GM12878 (cell line): ENCODE results near the gene RASGRP3.

Experiments used
- FOXK2 ChIP-seq: fragments of 450-650 bp; IDR thresholded peaks from 2 replicates; pipeline ENCODE4 v1.6.1; 2017; ENCODE audit warnings: mild to moderate bottlenecking, moderate library complexity
- JUNB ChIP-seq: IDR thresholded peaks from 2 replicates; pipeline ENCODE4 v1.6.1; 2016; ENCODE audit warnings: antibody characterized with exemption, mild to moderate bottlenecking
- TF ChIP-seq, protein P1 (sequence below), 3 experiments: IDR thresholded peaks in 2 of 3; conservative IDR thresholded peaks in 1 of 3; 2 replicates each; pipeline ENCODE4 v1.5.1; 2011; ENCODE audit warnings: low read depth in 3 of 3, low read length in 3 of 3, mild to moderate bottlenecking in 3 of 3, control low read depth in 2 of 3, moderate library complexity in 2 of 3, inconsistent platforms in 1 of 3, mixed read lengths in 1 of 3; ENCODE audit not compliant: control insufficient read depth in 2 of 3, insufficient read depth in 1 of 3; ENCODE audit errors: extremely low read depth in 1 of 3

DNA sequence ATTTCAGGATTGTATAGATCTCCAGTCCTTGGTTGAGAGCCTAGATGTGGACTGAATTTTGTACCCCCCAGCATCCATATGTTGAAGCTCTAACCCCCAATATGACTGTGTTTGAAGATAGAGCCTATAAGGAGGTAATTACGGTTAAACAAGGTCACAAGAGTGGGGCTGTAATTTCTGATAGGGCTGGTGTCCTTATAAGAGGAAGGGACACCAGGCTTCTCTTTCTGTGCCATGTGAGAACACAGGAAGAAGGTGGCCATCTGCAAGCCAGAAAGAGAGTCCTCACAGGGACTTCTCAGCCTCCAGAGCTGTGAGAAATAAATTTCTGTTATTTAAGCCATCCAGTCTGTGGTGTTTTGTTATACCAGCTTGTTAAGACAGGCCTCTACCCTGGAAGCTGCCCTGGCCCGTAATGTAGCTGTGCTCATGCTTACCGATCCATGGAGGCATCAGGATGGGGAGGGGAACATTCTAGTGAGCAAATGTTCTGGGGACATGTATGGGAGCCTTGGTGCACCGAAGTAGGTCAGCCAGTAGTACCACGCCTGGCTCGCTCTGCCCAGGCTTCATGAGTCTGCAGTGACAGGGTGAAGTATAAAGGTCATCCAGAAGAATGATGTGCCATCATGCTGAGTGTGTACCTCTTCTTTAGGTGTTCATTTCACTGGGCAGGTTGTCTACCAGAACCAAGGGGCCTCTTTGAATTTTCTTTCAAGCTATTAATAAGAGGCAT, 16.1 kb downstream of the RASGRP3 start:
- TF ChIP-seq FOXK2 (no peak), JUNB (no peak)
- TF ChIP-seq, protein P1, sequence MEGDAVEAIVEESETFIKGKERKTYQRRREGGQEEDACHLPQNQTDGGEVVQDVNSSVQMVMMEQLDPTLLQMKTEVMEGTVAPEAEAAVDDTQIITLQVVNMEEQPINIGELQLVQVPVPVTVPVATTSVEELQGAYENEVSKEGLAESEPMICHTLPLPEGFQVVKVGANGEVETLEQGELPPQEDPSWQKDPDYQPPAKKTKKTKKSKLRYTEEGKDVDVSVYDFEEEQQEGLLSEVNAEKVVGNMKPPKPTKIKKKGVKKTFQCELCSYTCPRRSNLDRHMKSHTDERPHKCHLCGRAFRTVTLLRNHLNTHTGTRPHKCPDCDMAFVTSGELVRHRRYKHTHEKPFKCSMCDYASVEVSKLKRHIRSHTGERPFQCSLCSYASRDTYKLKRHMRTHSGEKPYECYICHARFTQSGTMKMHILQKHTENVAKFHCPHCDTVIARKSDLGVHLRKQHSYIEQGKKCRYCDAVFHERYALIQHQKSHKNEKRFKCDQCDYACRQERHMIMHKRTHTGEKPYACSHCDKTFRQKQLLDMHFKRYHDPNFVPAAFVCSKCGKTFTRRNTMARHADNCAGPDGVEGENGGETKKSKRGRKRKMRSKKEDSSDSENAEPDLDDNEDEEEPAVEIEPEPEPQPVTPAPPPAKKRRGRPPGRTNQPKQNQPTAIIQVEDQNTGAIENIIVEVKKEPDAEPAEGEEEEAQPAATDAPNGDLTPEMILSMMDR (IDR thresholded peaks at IDR 0.05 in 2 of 3, conservative IDR thresholded peaks at IDR 0.05 in 1 of 3; ENCODE audit: control insufficient read depth in 2 of 3, extremely low read depth in 1 of 3, insufficient read depth in 1 of 3, low read depth in 3 of 3, low read length in 3 of 3) = no peak
